RWPE2 (cell line): ENCODE measurements around the gene CYP24A1.

Experiments used
- ATAC-seq: fragments of 200-7000 bp; cut with Tn5 transposase; 3 replicates; pipeline ENCODE4 v1.9.1; 2021; ENCODE audit warnings: low read depth
- DNase-seq: peaks from one replicate; pipeline ENCODE4 v3.0.0-alpha.2; 2020; ENCODE audit warnings: low spot score
- H3K27ac ChIP-seq: fragments of 450-650 bp; 2 replicates; pipeline ENCODE4 v1.5.1; 2017; ENCODE audit warnings: mild to moderate bottlenecking; ENCODE audit not compliant: poor library complexity, severe bottlenecking
- H3K27me3 ChIP-seq: fragments of 250-450 bp; sonication (Bioruptor Pico); 2 replicates; pipeline ENCODE4 v1.5.1; 2021; ENCODE audit warnings: mild to moderate bottlenecking, moderate library complexity; ENCODE audit not compliant: insufficient read depth, poor library complexity, severe bottlenecking
- H3K36me3 ChIP-seq: fragments of 250-450 bp; sonication (Bioruptor Pico); 2 replicates; pipeline ENCODE4 v1.5.1; 2020; ENCODE audit warnings: low read depth, mild to moderate bottlenecking, moderate library complexity
- H3K4me1 ChIP-seq: fragments of 250-450 bp; sonication (Bioruptor Pico); 2 replicates; pipeline ENCODE4 v1.5.1; 2021; ENCODE audit warnings: mild to moderate bottlenecking, moderate library complexity; ENCODE audit not compliant: insufficient read depth, poor library complexity, severe bottlenecking
- H3K4me3 ChIP-seq: fragments of 250-450 bp; sonication (Bioruptor Pico); 2 replicates; pipeline ENCODE4 v1.5.1; 2021; ENCODE audit warnings: mild to moderate bottlenecking, moderate library complexity; ENCODE audit not compliant: severe bottlenecking
- H3K9me3 ChIP-seq: fragments of 250-450 bp; sonication (Bioruptor Pico); 2 replicates; pipeline ENCODE4 v1.5.1; 2021; ENCODE audit warnings: mild to moderate bottlenecking, moderate library complexity; ENCODE audit not compliant: severe bottlenecking
- TF ChIP-seq, protein P1 (sequence below): fragments of 450-650 bp; IDR thresholded peaks from one replicate; pipeline ENCODE4 v1.5.1; 2017; ENCODE audit warnings: mild to moderate bottlenecking, moderate library complexity; ENCODE audit not compliant: poor library complexity, severe bottlenecking

Gene CYP24A1

GRCh38 chr20:54113566-54113965 lies 60.2 kb downstream of the CYP24A1 start:
- Histone ChIP-seq H3K4me3 (no peak overlapping the region), H3K27ac (peak overlapping the region; percentile 92), H3K36me3 (no peaks in the 10 kb centered on the region), H3K4me1 (peaks cover 45% of the 10 kb centered on the region), H3K27me3 (no peaks in the 10 kb centered on the region), H3K9me3 (no peaks in the 10 kb centered on the region)
- ATAC-seq, result no peak
- no peak for DNase-seq
- TF ChIP-seq, protein P1, sequence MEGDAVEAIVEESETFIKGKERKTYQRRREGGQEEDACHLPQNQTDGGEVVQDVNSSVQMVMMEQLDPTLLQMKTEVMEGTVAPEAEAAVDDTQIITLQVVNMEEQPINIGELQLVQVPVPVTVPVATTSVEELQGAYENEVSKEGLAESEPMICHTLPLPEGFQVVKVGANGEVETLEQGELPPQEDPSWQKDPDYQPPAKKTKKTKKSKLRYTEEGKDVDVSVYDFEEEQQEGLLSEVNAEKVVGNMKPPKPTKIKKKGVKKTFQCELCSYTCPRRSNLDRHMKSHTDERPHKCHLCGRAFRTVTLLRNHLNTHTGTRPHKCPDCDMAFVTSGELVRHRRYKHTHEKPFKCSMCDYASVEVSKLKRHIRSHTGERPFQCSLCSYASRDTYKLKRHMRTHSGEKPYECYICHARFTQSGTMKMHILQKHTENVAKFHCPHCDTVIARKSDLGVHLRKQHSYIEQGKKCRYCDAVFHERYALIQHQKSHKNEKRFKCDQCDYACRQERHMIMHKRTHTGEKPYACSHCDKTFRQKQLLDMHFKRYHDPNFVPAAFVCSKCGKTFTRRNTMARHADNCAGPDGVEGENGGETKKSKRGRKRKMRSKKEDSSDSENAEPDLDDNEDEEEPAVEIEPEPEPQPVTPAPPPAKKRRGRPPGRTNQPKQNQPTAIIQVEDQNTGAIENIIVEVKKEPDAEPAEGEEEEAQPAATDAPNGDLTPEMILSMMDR, result no peak

GRCh38 chr20:54112221-54112884 lies 61.4 kb downstream of the CYP24A1 start:
- no peak overlapping the region for H3K27ac ChIP-seq
- H3K4me1 ChIP-seq, result peaks cover 57% of the 10 kb centered on the region
- DNase-seq (no peak), ATAC-seq (no peak)
- H3K9me3 ChIP-seq, result no peaks in the 10 kb centered on the region
- H3K27me3 ChIP-seq, result no peaks in the 10 kb centered on the region
- TF ChIP-seq, protein P1, result no peak
- no peak overlapping the region for H3K4me3 ChIP-seq
- no peaks in the 10 kb centered on the region for H3K36me3 ChIP-seq

DNA sequence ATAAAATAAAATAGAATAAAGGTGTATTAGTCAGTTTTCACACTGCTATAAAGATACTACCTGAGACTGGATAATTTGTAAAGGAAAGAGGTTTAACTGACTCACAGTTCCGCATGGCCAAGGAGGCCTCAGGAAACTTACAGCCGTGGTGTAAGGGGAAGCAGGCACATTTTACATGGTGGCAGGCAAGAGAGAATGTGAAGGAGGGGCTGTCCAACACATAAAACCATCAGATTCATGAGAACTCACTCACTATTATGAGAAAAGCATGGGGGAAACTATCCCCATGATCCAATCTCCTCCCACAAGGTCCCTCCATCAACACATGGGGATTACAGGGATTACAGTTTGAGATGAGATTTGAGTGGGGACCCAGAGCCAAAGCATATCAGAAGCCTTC lies 62.3 kb downstream of the CYP24A1 start:
- H3K36me3 ChIP-seq, result no peaks in the 10 kb centered on the region
- TF ChIP-seq, protein P1, result no peak
- H3K9me3 ChIP-seq, result no peaks in the 10 kb centered on the region
- ATAC-seq (no peak), DNase-seq (no peak)
- no peak overlapping the region for H3K4me3 ChIP-seq
- H3K27me3 ChIP-seq, result no peaks in the 10 kb centered on the region
- H3K4me1 ChIP-seq, result peaks cover 62% of the 10 kb centered on the region
- no peak overlapping the region for H3K27ac ChIP-seq

GRCh38 chr20:54110457-54110856 lies 63.3 kb downstream of the CYP24A1 start:
- peak; percentile 10; the same call in 1 of the 3 replicates for ATAC-seq
- TF ChIP-seq, protein P1, result no peak
- Histone ChIP-seq H3K36me3 (no peaks in the 10 kb centered on the region), H3K9me3 (no peaks in the 10 kb centered on the region), H3K27me3 (no peaks in the 10 kb centered on the region), H3K4me3 (no peak overlapping the region), H3K27ac (peak overlapping the region; percentile 69), H3K4me1 (peaks cover 64% of the 10 kb centered on the region)
- DNase-seq, result no peak

- ATAC-seq, result peak; percentile 57
- TF ChIP-seq, protein P1, result no peak
- H3K9me3 ChIP-seq, result no peaks in the 10 kb centered on the region
- H3K4me1 ChIP-seq, result peaks cover 64% of the 10 kb centered on the region
- DNase-seq, result no peak
- H3K27ac ChIP-seq, result peak overlapping the region; percentile 69
- no peak overlapping the region for H3K4me3 ChIP-seq
- no peaks in the 10 kb centered on the region for H3K27me3 ChIP-seq
- no peaks in the 10 kb centered on the region for H3K36me3 ChIP-seq
Observed at GRCh38 chr20:54110041-54110440, 63.7 kb downstream of the CYP24A1 start.
